HEK293 (cell line): ENCODE data around the gene MUC5AC.

Experiments used
- CTCF ChIA-PET: fragments of 350-600 bp; formaldehyde crosslinking; extraction: SDS; loops from one replicate; lab custom pipeline; 2021; ENCODE audit warnings: antibody characterized with exemption; lab: Yijun Ruan, JAX
- POLR2A ChIA-PET: fragments of 300-600 bp; formaldehyde crosslinking; extraction: SDS; loops from one replicate; lab custom pipeline; 2020; ENCODE audit warnings: antibody characterized with exemption, inconsistent platforms; lab: Yijun Ruan, JAX
- H3K27ac ChIP-seq: fragments of 200-500 bp; sonication (Bioruptor generic); 2 replicates; pipeline ENCODE4 v1.5.1; 2014; ENCODE audit warnings: low read depth, low read length, control low read depth, inconsistent platforms; ENCODE audit errors: extremely low read depth
- H3K36me3 ChIP-seq, 2 experiments: fragments of 200-500 bp in 1 of 2; sonication (Bioruptor generic) in 1 of 2; 1 replicate in 1 of 2; 2 replicates in 1 of 2; pipeline ENCODE4 v1.5.1; 2014 to 2017; ENCODE audit warnings: inconsistent platforms in 2 of 2, low read length in 2 of 2; ENCODE audit not compliant: control insufficient read depth in 2 of 2, insufficient read depth in 1 of 2
- H3K4me1 ChIP-seq: fragments of 200-500 bp; sonication (Bioruptor generic); 2 replicates; pipeline ENCODE4 v1.5.1; 2014; ENCODE audit warnings: mild to moderate bottlenecking, low read length, inconsistent platforms; ENCODE audit not compliant: control insufficient read depth, insufficient read depth
- H3K4me3 ChIP-seq: 2 replicates; pipeline ENCODE4 v1.5.1; 2011; ENCODE audit warnings: low read depth, mild to moderate bottlenecking, control low read depth, low read length, moderate library complexity
- H3K9me3 ChIP-seq: fragments of 200-500 bp; sonication (Bioruptor generic); 2 replicates; pipeline ENCODE4 v1.5.1; 2014; ENCODE audit warnings: low read depth, low read length, inconsistent platforms; ENCODE audit not compliant: control insufficient read depth, insufficient read depth
- BCL6B ChIP-seq: fragments of 450-650 bp; formaldehyde crosslinking; IDR thresholded peaks from 2 replicates; pipeline ENCODE4 v1.5.1; 2017; ENCODE audit warnings: missing biosample characterization, missing genetic modification characterization
- CTCF ChIP-seq: fragments of 450-650 bp; formaldehyde crosslinking; IDR thresholded peaks from 2 replicates; pipeline ENCODE4 v1.5.1; 2016; ENCODE audit warnings: missing biosample characterization, missing genetic modification characterization
- HOXA7 ChIP-seq: sonication (generic); formaldehyde crosslinking; IDR thresholded peaks from 2 replicates; pipeline ENCODE4 v1.8.1; 2022; ENCODE audit warnings: missing genetic modification reagents, borderline replicate concordance
- IKZF3 ChIP-seq: fragments of 450-650 bp; IDR thresholded peaks from 2 replicates; pipeline ENCODE4 v1.5.0; 2018; ENCODE audit warnings: missing biosample characterization, mild to moderate bottlenecking, missing genetic modification characterization, moderate library complexity
- KLF17 ChIP-seq: fragments of 450-650 bp; formaldehyde crosslinking; IDR thresholded peaks from 2 replicates; pipeline ENCODE4 v1.5.1; 2016; ENCODE audit warnings: missing biosample characterization, missing genetic modification characterization
- KLF7 ChIP-seq: fragments of 450-650 bp; formaldehyde crosslinking; IDR thresholded peaks from 2 replicates; pipeline ENCODE4 v1.5.1; 2016; ENCODE audit warnings: missing biosample characterization, missing genetic modification characterization, borderline replicate concordance
- OSR2 ChIP-seq: fragments of 450-650 bp; formaldehyde crosslinking; IDR thresholded peaks from 2 replicates; pipeline ENCODE4 v1.5.1; 2016; ENCODE audit warnings: missing biosample characterization, missing genetic modification characterization
- SALL2 ChIP-seq: fragments of 450-650 bp; formaldehyde crosslinking; IDR thresholded peaks from 2 replicates; pipeline ENCODE4 v1.5.0; 2017; ENCODE audit warnings: missing biosample characterization, mild to moderate bottlenecking, missing genetic modification characterization, borderline replicate concordance
- SCRT1 ChIP-seq: fragments of 450-650 bp; formaldehyde crosslinking; IDR thresholded peaks from 2 replicates; pipeline ENCODE4 v1.5.1; 2016; ENCODE audit warnings: missing biosample characterization, missing genetic modification characterization, borderline replicate concordance
- TRIM28 ChIP-seq: IDR thresholded peaks from 2 replicates; pipeline ENCODE4 v1.6.1; 2011; ENCODE audit warnings: low read length, control low read depth, borderline replicate concordance
- ZBTB17 ChIP-seq: fragments of 450-650 bp; formaldehyde crosslinking; IDR thresholded peaks from 2 replicates; pipeline ENCODE4 v1.5.1; 2016; ENCODE audit warnings: missing biosample characterization, missing genetic modification characterization
- ZBTB6 ChIP-seq: fragments of 450-650 bp; formaldehyde crosslinking; IDR thresholded peaks from 2 replicates; pipeline ENCODE4 v1.5.1; 2017; ENCODE audit warnings: missing biosample characterization, missing genetic modification characterization
- ZNF112 ChIP-seq: fragments of 450-650 bp; formaldehyde crosslinking; IDR thresholded peaks from 2 replicates; pipeline ENCODE4 v1.5.0; 2017; ENCODE audit warnings: missing biosample characterization, missing genetic modification characterization
- ZNF214 ChIP-seq: fragments of 450-650 bp; formaldehyde crosslinking; IDR thresholded peaks from 2 replicates; pipeline ENCODE4 v1.5.1; 2017; ENCODE audit warnings: missing biosample characterization, mild to moderate bottlenecking, missing genetic modification characterization, borderline replicate concordance
- ZNF311 ChIP-seq: fragments of 450-650 bp; formaldehyde crosslinking; IDR thresholded peaks from 2 replicates; pipeline ENCODE4 v1.5.1; 2017; ENCODE audit warnings: missing biosample characterization, missing genetic modification characterization, borderline replicate concordance
- ZNF335 ChIP-seq: fragments of 450-650 bp; formaldehyde crosslinking; conservative IDR thresholded peaks from 2 replicates; pipeline ENCODE4 v1.5.1; 2016; ENCODE audit warnings: missing biosample characterization, missing genetic modification characterization
- ZNF391 ChIP-seq: fragments of 450-650 bp; formaldehyde crosslinking; IDR thresholded peaks from 2 replicates; pipeline ENCODE4 v1.5.1; 2016; ENCODE audit warnings: low read depth, missing biosample characterization, missing genetic modification characterization, borderline replicate concordance
- ZNF426 ChIP-seq: fragments of 450-650 bp; formaldehyde crosslinking; IDR thresholded peaks from 2 replicates; pipeline ENCODE4 v1.5.1; 2017; ENCODE audit warnings: missing biosample characterization, missing genetic modification characterization, mild to moderate bottlenecking, inconsistent platforms, moderate library complexity
- ZNF513 ChIP-seq: fragments of 450-650 bp; IDR thresholded peaks from 2 replicates; pipeline ENCODE4 v1.5.1; 2018; ENCODE audit warnings: missing biosample characterization, missing genetic modification characterization
- ZNF571 ChIP-seq: fragments of 450-650 bp; formaldehyde crosslinking; IDR thresholded peaks from 2 replicates; pipeline ENCODE4 v1.5.0; 2017; ENCODE audit warnings: missing biosample characterization, missing genetic modification characterization
- ZNF629 ChIP-seq: fragments of 450-650 bp; formaldehyde crosslinking; IDR thresholded peaks from 2 replicates; pipeline ENCODE4 v1.5.1; 2017; ENCODE audit warnings: missing biosample characterization, missing genetic modification characterization
- ZNF645 ChIP-seq: fragments of 450-650 bp; formaldehyde crosslinking; IDR thresholded peaks from 2 replicates; pipeline ENCODE4; 2016; ENCODE audit warnings: missing biosample characterization, missing genetic modification characterization
- ZNF664 ChIP-seq: fragments of 450-650 bp; formaldehyde crosslinking; IDR thresholded peaks from 2 replicates; pipeline ENCODE4 v1.5.1; 2016; ENCODE audit warnings: missing biosample characterization, missing genetic modification characterization
- ZNF692 ChIP-seq: fragments of 450-650 bp; formaldehyde crosslinking; IDR thresholded peaks from 2 replicates; pipeline ENCODE4 v1.5.1; 2016; ENCODE audit warnings: missing biosample characterization, missing genetic modification characterization
- ZNF777 ChIP-seq: fragments of 450-650 bp; formaldehyde crosslinking; IDR thresholded peaks from 2 replicates; pipeline ENCODE4 v1.5.1; 2017; ENCODE audit warnings: missing biosample characterization, missing genetic modification characterization, borderline replicate concordance

The MUC5AC gene

GRCh38 chr11:1176224-1177019, 18.7 kb downstream of the MUC5AC start:
- POLR2A ChIA-PET: no interaction called here
- Histone ChIP-seq H3K36me3 (no peaks in the 10 kb centered on the region), H3K4me1 (no peaks in the 10 kb centered on the region), H3K27ac (no peak overlapping the region), H3K9me3 (no peaks in the 10 kb centered on the region), H3K4me3 (no peak overlapping the region)
- CTCF ChIA-PET: no interaction called here
- TF ChIP-seq ZBTB17 (tag by site-specific recombination) (no peak), ZBTB6 (no peak), ZNF777 (tag by site-specific recombination) (no peak), ZNF426 (no peak), OSR2 (tag by site-specific recombination) (no peak), KLF7 (no peak), HOXA7 (CRISPR knock-in tag) (no peak), ZNF335 (tag by site-specific recombination) (no peak), ZNF214 (tag by site-specific recombination) (no peak), ZNF112 (no peak), BCL6B (tag by site-specific recombination) (no peak), IKZF3 (tag by site-specific recombination) (no peak), ZNF391 (tag by site-specific recombination) (no peak), ZNF311 (tag by site-specific recombination) (no peak), SALL2 (tag by site-specific recombination) (no peak), ZNF629 (no peak)

GRCh38 chr11:1177020-1177770, 19.4 kb downstream of the MUC5AC start:
- no peaks in the 10 kb centered on the region for H3K9me3 ChIP-seq
- H3K4me3 ChIP-seq: no peak overlapping the region
- H3K27ac ChIP-seq: no peak overlapping the region
- POLR2A ChIA-PET: no interaction called here
- CTCF ChIA-PET: no interaction called here
- no peaks in the 10 kb centered on the region for H3K4me1 ChIP-seq
- H3K36me3 ChIP-seq: no peaks in the 10 kb centered on the region
- TF ChIP-seq ZNF513 (no peak), KLF17 (tag by site-specific recombination) (no peak), ZNF571 (tag by site-specific recombination) (no peak), TRIM28 (no peak), ZNF692 (tag by site-specific recombination) (no peak), SCRT1 (no peak), ZNF664 (no peak), CTCF (tag by site-specific recombination) (no peak), ZNF645 (tag by site-specific recombination) (no peak)
